ENCODE results near the gene AMMECR1L.

Gene AMMECR1L

DNA sequence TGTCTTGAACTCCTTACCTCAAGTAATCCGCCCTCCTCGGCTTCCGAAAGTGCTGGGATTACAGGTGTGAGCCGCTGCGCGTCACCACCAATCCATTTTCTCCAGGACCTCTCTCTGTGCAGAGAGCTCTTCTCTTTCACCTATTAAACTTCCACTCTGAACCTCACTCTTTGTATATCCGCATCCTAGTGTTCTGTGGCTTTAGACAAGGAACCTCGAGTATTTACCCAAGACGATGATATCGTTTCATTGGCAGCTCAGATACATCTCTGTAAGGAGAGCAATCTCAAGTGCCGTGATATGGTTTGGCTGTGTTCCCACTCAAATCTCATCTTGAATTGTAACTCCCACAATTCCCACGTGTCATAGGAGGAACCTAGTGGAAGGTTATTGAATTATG lies 59.7 kb downstream of the AMMECR1L start:
- Histone ChIP-seq H3K9me3 (ENCODE audit: control insufficient read depth, insufficient read depth, low read length) (peaks cover 39% of the 10 kb centered on the region), H3K9me2 (replicated peaks; ENCODE audit: control insufficient read depth, low read length) (no peaks in the 10 kb centered on the region), H3K27me3 (ENCODE audit: control insufficient read depth, low read length) (no peaks in the 10 kb centered on the region), H3F3A (ENCODE audit: control insufficient read depth, insufficient read depth) (peaks cover 20% of the 10 kb centered on the region), H3K4me1 (ENCODE audit: control insufficient read depth, low read length) (peaks cover 46% of the 10 kb centered on the region), H3K36me3 (ENCODE audit: control insufficient read depth, low read length) (peaks cover 21% of the 10 kb centered on the region), H3K79me2 (ENCODE audit: control insufficient read depth, low read length) (no peaks in the 10 kb centered on the region; the same call in 1 of the 2 replicates), H3K27ac (ENCODE audit: low read depth, low read length) (no peak overlapping the region), H3K4me3 (ENCODE audit: low read length) (no peak overlapping the region), H3K4me2 (ENCODE audit: low read length) (no peak overlapping the region), H4K20me1 (ENCODE audit: control insufficient read depth, insufficient read depth, low read depth, low read length) (no peaks in the 10 kb centered on the region)
- TF ChIP-seq, protein P1, sequence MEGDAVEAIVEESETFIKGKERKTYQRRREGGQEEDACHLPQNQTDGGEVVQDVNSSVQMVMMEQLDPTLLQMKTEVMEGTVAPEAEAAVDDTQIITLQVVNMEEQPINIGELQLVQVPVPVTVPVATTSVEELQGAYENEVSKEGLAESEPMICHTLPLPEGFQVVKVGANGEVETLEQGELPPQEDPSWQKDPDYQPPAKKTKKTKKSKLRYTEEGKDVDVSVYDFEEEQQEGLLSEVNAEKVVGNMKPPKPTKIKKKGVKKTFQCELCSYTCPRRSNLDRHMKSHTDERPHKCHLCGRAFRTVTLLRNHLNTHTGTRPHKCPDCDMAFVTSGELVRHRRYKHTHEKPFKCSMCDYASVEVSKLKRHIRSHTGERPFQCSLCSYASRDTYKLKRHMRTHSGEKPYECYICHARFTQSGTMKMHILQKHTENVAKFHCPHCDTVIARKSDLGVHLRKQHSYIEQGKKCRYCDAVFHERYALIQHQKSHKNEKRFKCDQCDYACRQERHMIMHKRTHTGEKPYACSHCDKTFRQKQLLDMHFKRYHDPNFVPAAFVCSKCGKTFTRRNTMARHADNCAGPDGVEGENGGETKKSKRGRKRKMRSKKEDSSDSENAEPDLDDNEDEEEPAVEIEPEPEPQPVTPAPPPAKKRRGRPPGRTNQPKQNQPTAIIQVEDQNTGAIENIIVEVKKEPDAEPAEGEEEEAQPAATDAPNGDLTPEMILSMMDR (IDR thresholded peaks at IDR 0.05; ENCODE audit: low read depth, low read length, poor library complexity, severe bottlenecking): no peak
- no peak for TF ChIP-seq EZH2phosphoT487 (IDR thresholded peaks at IDR 0.05; ENCODE audit: borderline replicate concordance, low read length)

DNA sequence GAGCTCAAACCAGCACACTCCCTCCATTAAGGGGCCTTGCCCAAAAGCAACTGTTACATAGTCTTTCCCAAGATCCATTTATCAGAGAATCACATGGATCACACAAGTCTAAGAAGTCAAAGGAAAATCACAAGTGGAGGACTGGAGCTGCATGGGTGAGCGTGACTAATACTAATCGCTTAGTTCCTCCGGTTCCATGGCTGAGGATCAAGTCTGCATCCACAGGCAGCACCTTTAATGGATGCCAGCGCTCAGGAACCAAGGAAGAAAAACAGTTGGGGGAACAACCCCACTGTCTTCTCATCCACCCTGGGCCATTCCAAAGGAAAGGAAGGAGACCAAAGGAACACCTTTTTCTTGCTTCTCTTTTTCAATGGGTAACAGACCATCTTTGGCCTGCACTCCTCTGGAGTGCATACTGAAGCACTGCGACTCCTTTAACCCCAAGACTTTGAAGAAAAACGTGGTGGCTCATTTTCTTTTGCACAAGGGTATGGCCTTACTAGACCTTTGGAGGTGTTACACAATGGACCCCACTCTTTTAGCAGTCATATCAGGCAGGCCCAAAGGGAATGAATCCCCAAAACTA lies 65.6 kb downstream of the AMMECR1L start:
- Histone ChIP-seq H3K27ac (ENCODE audit: low read depth, low read length) (no peak overlapping the region), H3K9me3 (ENCODE audit: control insufficient read depth, insufficient read depth, low read length) (peaks cover 35% of the 10 kb centered on the region), H3K79me2 (ENCODE audit: control insufficient read depth, low read length) (no peaks in the 10 kb centered on the region), H3K36me3 (ENCODE audit: control insufficient read depth, low read length) (no peaks in the 10 kb centered on the region), H3F3A (ENCODE audit: control insufficient read depth, insufficient read depth) (no peaks in the 10 kb centered on the region), H3K27me3 (ENCODE audit: control insufficient read depth, low read length) (no peaks in the 10 kb centered on the region), H4K20me1 (ENCODE audit: control insufficient read depth, insufficient read depth, low read depth, low read length) (no peaks in the 10 kb centered on the region), H3K4me3 (ENCODE audit: low read length) (no peak overlapping the region), H3K4me2 (ENCODE audit: low read length) (no peak overlapping the region), H3K9me2 (replicated peaks; ENCODE audit: control insufficient read depth, low read length) (no peaks in the 10 kb centered on the region), H3K4me1 (ENCODE audit: control insufficient read depth, low read length) (peaks cover 14% of the 10 kb centered on the region)
- TF ChIP-seq EZH2phosphoT487 (IDR thresholded peaks at IDR 0.05; ENCODE audit: borderline replicate concordance, low read length): no peak
- TF ChIP-seq, protein P1 (IDR thresholded peaks at IDR 0.05; ENCODE audit: low read depth, low read length, poor library complexity, severe bottlenecking): no peak

DNA sequence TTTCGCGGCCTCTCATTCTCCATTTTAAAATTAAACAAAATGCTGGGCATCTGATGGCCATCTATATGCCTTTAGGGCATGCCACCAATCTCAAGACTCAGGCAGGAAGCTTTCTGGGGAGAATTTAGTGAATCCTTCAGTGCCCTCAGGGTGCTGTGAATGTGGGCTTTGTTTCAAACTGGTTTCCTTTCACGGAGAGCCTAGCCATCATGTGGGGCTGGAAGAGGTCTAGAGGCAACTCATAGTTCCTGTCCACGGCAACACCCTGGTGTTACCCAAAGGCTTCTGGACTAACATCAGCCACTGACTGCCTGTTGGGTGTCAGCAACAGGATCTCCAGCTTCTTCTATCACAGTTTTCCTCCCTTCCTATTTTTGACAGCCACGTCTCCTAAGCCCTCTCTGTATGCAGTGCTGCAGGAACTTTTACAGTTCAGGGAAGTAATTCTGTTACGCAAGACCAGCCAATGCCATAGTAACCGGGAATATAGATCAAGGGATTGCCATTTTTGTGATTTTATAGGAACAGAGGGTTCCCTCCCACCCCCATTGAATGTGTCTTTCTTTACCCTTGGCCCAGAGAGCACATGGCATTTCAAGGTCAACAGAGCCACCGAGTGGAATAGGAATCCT lies 66.8 kb downstream of the AMMECR1L start:
- Histone ChIP-seq H3K4me2 (ENCODE audit: low read length) (no peak overlapping the region), H3F3A (ENCODE audit: control insufficient read depth, insufficient read depth) (no peaks in the 10 kb centered on the region), H3K36me3 (ENCODE audit: control insufficient read depth, low read length) (no peaks in the 10 kb centered on the region), H4K20me1 (ENCODE audit: control insufficient read depth, insufficient read depth, low read depth, low read length) (no peaks in the 10 kb centered on the region), H3K4me1 (ENCODE audit: control insufficient read depth, low read length) (peaks cover 15% of the 10 kb centered on the region; the same call in 1 of the 2 replicates), H3K4me3 (ENCODE audit: low read length) (no peak overlapping the region), H3K79me2 (ENCODE audit: control insufficient read depth, low read length) (no peaks in the 10 kb centered on the region), H3K9me2 (replicated peaks; ENCODE audit: control insufficient read depth, low read length) (no peaks in the 10 kb centered on the region), H3K9me3 (ENCODE audit: control insufficient read depth, insufficient read depth, low read length) (peaks cover 35% of the 10 kb centered on the region), H3K27ac (ENCODE audit: low read depth, low read length) (no peak overlapping the region), H3K27me3 (ENCODE audit: control insufficient read depth, low read length) (no peaks in the 10 kb centered on the region)
- TF ChIP-seq, protein P1 (IDR thresholded peaks at IDR 0.05; ENCODE audit: low read depth, low read length, poor library complexity, severe bottlenecking): no peak
- TF ChIP-seq EZH2phosphoT487 (IDR thresholded peaks at IDR 0.05; ENCODE audit: borderline replicate concordance, low read length): no peak

Measured in DOHH2 (cell line).